OCI-LY3 (cell line): Measurements from ENCODE around the gene ANO10.

Source experiments
- H2AFZ ChIP-seq: fragments of 200-600, 300-600 bp; shearing (Covaris generic); 2 replicates; pipeline ENCODE4 v1.6.0; 2014; ENCODE audit warnings: antibody characterized with exemption, low read depth, low read length
- H3K27ac ChIP-seq: fragments of 200-600, 300-600 bp; sonication (generic); 2 replicates; pipeline ENCODE4 v1.5.1; 2014; ENCODE audit warnings: mild to moderate bottlenecking, low read length, moderate library complexity, mixed read lengths
- H3K27me3 ChIP-seq: fragments of 200-600, 300-600 bp; sonication (generic); 2 replicates; pipeline ENCODE4 v1.6.1; 2014; ENCODE audit warnings: low read depth, low read length, mixed read lengths
- H3K36me3 ChIP-seq: fragments of 200-600, 300-600 bp; sonication (generic); replicated peaks from 2 replicates; pipeline ENCODE3; 2014; ENCODE audit warnings: low read depth, low read length, mixed read lengths
- H3K4me1 ChIP-seq: fragments of 300-600, 200-600 bp; sonication (generic); 2 replicates; pipeline ENCODE4 v1.6.1; 2014; ENCODE audit warnings: low read length, mixed read lengths
- H3K4me2 ChIP-seq: fragments of 200-600, 300-600 bp; sonication (generic); 2 replicates; pipeline ENCODE4 v1.6.1; 2014; ENCODE audit warnings: low read length, mixed read lengths
- H3K4me3 ChIP-seq: fragments of 300-600, 200-600 bp; sonication (generic); 2 replicates; pipeline ENCODE4 v1.5.1; 2014; ENCODE audit warnings: antibody characterized with exemption, mild to moderate bottlenecking, low read length, moderate library complexity
- H3K79me2 ChIP-seq: fragments of 300-600, 200-600 bp; shearing (Covaris generic); 2 replicates; pipeline ENCODE4 v1.6.1; 2014; ENCODE audit warnings: mild to moderate bottlenecking, low read length, mixed read lengths
- H3K9ac ChIP-seq: fragments of 300-600, 200-600 bp; shearing (Covaris generic); 2 replicates; pipeline ENCODE4 v1.6.0; 2014; ENCODE audit warnings: mild to moderate bottlenecking, low read length, moderate library complexity
- H3K9me3 ChIP-seq: fragments of 200-600, 300-600 bp; shearing (Covaris generic); 2 replicates; pipeline ENCODE4 v1.6.1; 2014; ENCODE audit warnings: low read length, mixed read lengths; ENCODE audit not compliant: insufficient read depth
- H4K20me1 ChIP-seq: fragments of 200-600, 300-600 bp; sonication (generic); 2 replicates; pipeline ENCODE4 v1.6.1; 2016; ENCODE audit warnings: low read length, mixed read lengths; ENCODE audit not compliant: insufficient read depth
- CTCF ChIP-seq: fragments of 200-600, 300-600 bp; sonication (generic); IDR thresholded peaks from 2 replicates; pipeline ENCODE4 v1.5.1; 2014; ENCODE audit warnings: antibody characterized with exemption, low read length, low read depth
- EZH2phosphoT487 ChIP-seq: fragments of 200-600 bp; shearing (Covaris generic); IDR thresholded peaks from 2 replicates; pipeline ENCODE4 v1.6.1; 2018; ENCODE audit warnings: antibody characterized with exemption, mixed run types, low read depth

ANO10 gene

GRCh38 chr3:43409506-43409905 is 212.3 kb downstream of the ANO10 start:
- H3K27me3 ChIP-seq, result no peaks in the 10 kb centered on the region
- peaks cover 7% of the 10 kb centered on the region for H3K36me3 ChIP-seq
- H3K9ac ChIP-seq, result no peak overlapping the region
- no peaks in the 10 kb centered on the region for H3K4me1 ChIP-seq
- H3K79me2 ChIP-seq, result no peaks in the 10 kb centered on the region
- TF ChIP-seq CTCF, result no peak
- TF ChIP-seq EZH2phosphoT487, result no peak
- no peak overlapping the region for H3K4me2 ChIP-seq
- H2AFZ ChIP-seq, result no peak overlapping the region
- no peak overlapping the region for H3K4me3 ChIP-seq
- 0 out of 2 replicates have a peak, but pooled peaks cover 4% of the 10 kb centered on the region for H4K20me1 ChIP-seq
- H3K27ac ChIP-seq, result no peak overlapping the region
- no peaks in the 10 kb centered on the region for H3K9me3 ChIP-seq

- Histone ChIP-seq H3K4me1 (no peaks in the 10 kb centered on the region), H4K20me1 (0 out of 2 replicates have a peak, but pooled peaks cover 4% of the 10 kb centered on the region), H3K79me2 (no peaks in the 10 kb centered on the region), H3K9me3 (no peaks in the 10 kb centered on the region), H3K27ac (no peak overlapping the region), H3K36me3 (peaks cover 7% of the 10 kb centered on the region), H3K9ac (no peak overlapping the region), H3K27me3 (no peaks in the 10 kb centered on the region), H3K4me3 (no peak overlapping the region), H3K4me2 (no peak overlapping the region), H2AFZ (no peak overlapping the region)
- TF ChIP-seq CTCF (no peak), EZH2phosphoT487 (no peak)
Measured at GRCh38 chr3:43406643-43407023, 215.2 kb downstream of the ANO10 start.

- no peaks in the 10 kb centered on the region for H3K27me3 ChIP-seq
- peaks cover 7% of the 10 kb centered on the region for H3K36me3 ChIP-seq
- no peak overlapping the region for H3K27ac ChIP-seq
- 0 out of 2 replicates have a peak, but pooled peaks cover 4% of the 10 kb centered on the region for H4K20me1 ChIP-seq
- H3K4me2 ChIP-seq, result no peak overlapping the region
- H3K9me3 ChIP-seq, result no peaks in the 10 kb centered on the region
- H3K79me2 ChIP-seq, result no peaks in the 10 kb centered on the region
- no peak for TF ChIP-seq CTCF
- no peak for TF ChIP-seq EZH2phosphoT487
- H3K9ac ChIP-seq, result no peak overlapping the region
- no peaks in the 10 kb centered on the region for H3K4me1 ChIP-seq
- no peak overlapping the region for H3K4me3 ChIP-seq
- no peak overlapping the region for H2AFZ ChIP-seq
Measured at GRCh38 chr3:43405888-43406642, 215.7 kb downstream of the ANO10 start.

GRCh38 chr3:43400781-43401730 is 220.8 kb downstream of the ANO10 start:
- no peaks in the 10 kb centered on the region for H3K4me1 ChIP-seq
- no peak for TF ChIP-seq EZH2phosphoT487
- no peaks in the 10 kb centered on the region for H3K36me3 ChIP-seq
- no peak overlapping the region for H3K4me3 ChIP-seq
- no peak overlapping the region for H2AFZ ChIP-seq
- H3K27ac ChIP-seq, result no peak overlapping the region
- H3K79me2 ChIP-seq, result no peaks in the 10 kb centered on the region
- no peak overlapping the region for H3K4me2 ChIP-seq
- H4K20me1 ChIP-seq, result no peaks in the 10 kb centered on the region
- no peaks in the 10 kb centered on the region for H3K9me3 ChIP-seq
- H3K9ac ChIP-seq, result no peak overlapping the region
- no peaks in the 10 kb centered on the region for H3K27me3 ChIP-seq
